MG63 (cell line): Measurements from ENCODE around the gene CCL21. TPM values are rescaled to one million over a fixed set of nuclear protein-coding genes. Genes with fewer than 3 reads are reported as not detected.

Experiments used
- DNase-seq: peaks from one replicate; pipeline ENCODE4 v3.0.0-alpha.2; 2020
- H3K27me3 ChIP-seq: fragments of 250-450 bp; sonication (Bioruptor Pico); 2 replicates; pipeline ENCODE4 v1.5.1; 2020; ENCODE audit warnings: mild to moderate bottlenecking, moderate library complexity
- H3K36me3 ChIP-seq: fragments of 250-450 bp; sonication (Bioruptor Pico); 2 replicates; pipeline ENCODE4 v1.5.1; 2020; ENCODE audit warnings: mild to moderate bottlenecking, moderate library complexity
- H3K4me3 ChIP-seq: fragments of 250-450 bp; sonication (Bioruptor Pico); 2 replicates; pipeline ENCODE4 v1.5.1; 2020; ENCODE audit warnings: mild to moderate bottlenecking, moderate library complexity
- H3K9me3 ChIP-seq: fragments of 250-450 bp; sonication (Bioruptor Pico); 2 replicates; pipeline ENCODE4 v1.5.1; 2020; ENCODE audit warnings: mild to moderate bottlenecking, moderate library complexity
- total RNA-seq: library from RNA; depleted of rRNA; stranded (reverse); fragments of >200 nt; shearing (Covaris generic); gene quantifications from 2 replicates; pipeline ENCODE4 v1.2.3, GENCODE V29; 2014; ENCODE audit warnings: low replicate concordance

The CCL21 gene
- total RNA-seq, 1 experiment from 2014 or later, result not detected

GRCh38 chr9:34715639-34716215 lies 5.8 kb upstream of the CCL21 start:
- Histone ChIP-seq H3K36me3 (no peaks in the 10 kb centered on the region), H3K9me3 (no peaks in the 10 kb centered on the region), H3K4me3 (no peak overlapping the region), H3K27me3 (no peaks in the 10 kb centered on the region)
- DNase-seq, result no peak

DNA sequence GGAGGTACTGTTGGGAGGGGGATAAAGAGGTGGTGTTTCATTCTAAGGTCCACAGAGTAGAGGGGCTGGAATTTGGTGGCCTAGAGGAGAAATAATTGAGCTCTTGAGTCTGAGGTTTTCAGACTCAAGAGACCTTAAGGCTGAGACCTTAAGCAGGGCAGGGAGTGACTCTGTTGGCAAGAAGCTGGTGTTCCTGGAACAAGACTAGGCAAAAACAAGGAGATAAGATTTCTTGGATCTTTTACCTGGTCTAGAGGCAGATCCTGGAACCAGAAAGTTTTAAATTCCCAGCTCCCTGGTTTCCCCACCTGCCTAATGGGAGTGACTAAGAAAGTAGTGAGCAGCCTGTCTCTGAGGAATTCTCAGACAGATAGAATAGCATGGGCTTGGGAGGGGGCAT lies 4.1 kb upstream of the CCL21 start:
- H3K36me3 ChIP-seq, result no peaks in the 10 kb centered on the region
- no peaks in the 10 kb centered on the region for H3K9me3 ChIP-seq
- DNase-seq, result no peak
- no peak overlapping the region for H3K4me3 ChIP-seq
- H3K27me3 ChIP-seq, result no peaks in the 10 kb centered on the region

DNA sequence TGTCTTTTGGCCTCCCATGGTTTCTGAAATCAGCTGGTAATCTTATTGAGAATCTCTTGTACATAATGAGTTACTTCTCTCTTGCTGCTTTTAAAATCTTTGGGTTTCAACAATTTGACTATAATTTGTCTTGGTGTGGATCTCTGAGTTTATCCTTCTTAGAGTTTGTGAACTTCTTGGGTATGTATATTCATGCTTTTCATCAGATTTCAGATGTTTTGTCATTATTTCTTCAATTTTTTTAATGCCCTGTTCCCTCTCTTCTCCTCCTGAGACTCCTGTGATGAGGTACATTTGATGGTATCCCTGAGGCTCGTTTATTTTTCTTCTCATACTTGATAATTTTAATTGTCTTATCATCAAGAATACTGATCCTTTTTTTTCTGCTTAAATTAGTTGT lies 2.2 kb upstream of the CCL21 start:
- H3K9me3 ChIP-seq, result no peaks in the 10 kb centered on the region
- no peak overlapping the region for H3K4me3 ChIP-seq
- H3K27me3 ChIP-seq, result no peaks in the 10 kb centered on the region
- H3K36me3 ChIP-seq, result no peaks in the 10 kb centered on the region
- no peak for DNase-seq

DNA sequence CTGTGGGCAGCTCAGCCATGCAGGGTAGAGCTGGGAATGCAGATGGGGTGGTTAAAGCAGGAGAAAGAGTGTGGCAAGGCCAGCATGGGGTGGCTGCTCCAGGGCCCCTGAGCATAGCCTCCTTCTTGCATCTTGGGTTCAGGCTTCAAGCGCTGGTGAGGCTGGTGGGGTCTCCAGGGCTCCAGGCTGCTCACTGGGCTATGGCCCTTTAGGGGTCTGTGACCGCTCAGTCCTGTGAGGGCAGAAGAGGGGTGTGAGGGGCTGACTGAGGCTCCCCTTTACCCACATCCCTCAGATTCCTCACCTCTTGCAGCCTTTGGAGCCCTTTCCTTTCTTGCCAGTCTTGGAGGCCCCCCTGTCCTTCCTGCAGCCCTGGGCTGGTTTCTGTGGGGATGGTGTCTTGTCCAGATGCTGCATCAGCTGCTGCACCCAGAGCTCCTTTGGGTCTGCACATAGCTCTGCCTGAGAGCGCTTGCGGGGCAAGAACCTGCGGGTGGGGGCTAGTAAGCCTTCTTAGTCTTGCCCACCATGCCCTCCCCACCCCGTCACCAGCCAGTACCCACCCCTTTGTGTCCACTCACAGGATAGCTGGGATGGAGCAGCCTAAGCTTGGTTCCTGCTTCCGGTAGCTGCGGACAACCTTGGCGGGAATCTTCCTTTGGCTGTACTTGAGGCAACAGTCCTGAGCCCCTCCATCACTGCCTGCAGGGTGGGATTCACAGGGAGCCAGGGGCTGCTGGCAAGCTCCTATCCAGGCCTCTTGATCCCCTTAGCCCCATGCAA lies 549 bp downstream of the CCL21 start:
- DNase-seq, result no peak
- Histone ChIP-seq H3K9me3 (no peaks in the 10 kb centered on the region), H3K4me3 (no peak overlapping the region), H3K36me3 (no peaks in the 10 kb centered on the region), H3K27me3 (no peaks in the 10 kb centered on the region)

GRCh38 chr9:34707130-34707529 lies 2.8 kb downstream of the CCL21 start:
- DNase-seq, result no peak
- Histone ChIP-seq H3K9me3 (no peaks in the 10 kb centered on the region), H3K36me3 (no peaks in the 10 kb centered on the region), H3K27me3 (no peaks in the 10 kb centered on the region), H3K4me3 (no peak overlapping the region)

DNA sequence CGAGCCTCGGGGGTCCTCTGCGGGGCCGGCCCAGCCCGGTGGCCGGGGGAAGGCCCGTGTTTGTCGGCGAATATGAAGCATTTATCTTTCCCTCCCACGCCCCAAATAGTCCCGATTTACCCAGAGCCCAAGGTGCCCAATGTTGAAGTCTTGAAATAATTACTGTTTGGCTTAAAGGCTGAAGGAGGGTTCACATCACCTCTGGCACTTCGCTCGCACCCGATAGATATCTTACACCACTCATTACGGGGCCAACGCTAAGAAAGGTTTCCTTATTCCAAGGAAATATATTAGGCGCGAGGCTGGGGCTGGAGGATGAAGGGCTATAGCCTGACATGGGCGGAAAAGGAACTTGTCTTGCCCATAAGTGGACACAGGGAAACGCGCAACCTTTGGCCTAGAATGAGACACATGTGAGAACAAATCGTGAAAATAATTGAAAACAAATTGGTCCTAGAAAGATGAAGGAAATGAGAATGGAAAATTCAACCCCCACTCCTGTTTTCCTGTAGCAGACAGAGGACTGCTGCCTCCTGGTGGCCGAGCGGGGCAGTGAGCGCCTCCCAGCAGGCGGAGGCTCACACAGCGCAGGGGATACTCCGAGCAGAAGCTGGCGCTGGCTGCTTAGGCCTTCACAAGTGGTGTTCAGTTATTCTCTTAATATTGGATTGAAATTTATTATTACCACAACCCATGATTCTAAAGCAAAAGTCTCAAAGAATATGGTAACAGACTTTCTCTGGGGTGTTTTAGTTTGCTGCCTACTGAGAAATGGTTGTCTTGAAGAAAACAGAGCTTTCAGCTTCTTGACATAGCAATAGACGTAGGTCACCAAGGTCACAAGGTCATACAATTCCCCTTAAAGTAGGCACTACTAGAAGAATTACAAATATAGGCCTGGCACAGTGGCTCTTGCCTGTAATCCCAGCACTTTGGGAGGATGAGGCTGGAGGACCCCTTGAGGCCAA lies 7.9 kb downstream of the CCL21 start:
- Histone ChIP-seq H3K27me3 (no peaks in the 10 kb centered on the region), H3K36me3 (no peaks in the 10 kb centered on the region), H3K4me3 (peak overlapping the region; percentile 51), H3K9me3 (no peaks in the 10 kb centered on the region)
- peak; percentile 65 for DNase-seq

- Histone ChIP-seq H3K27me3 (no peaks in the 10 kb centered on the region), H3K4me3 (peak overlapping the region; percentile 51), H3K9me3 (no peaks in the 10 kb centered on the region), H3K36me3 (no peaks in the 10 kb centered on the region)
- peak; percentile 54 for DNase-seq
These were observed 8.7 kb downstream of the CCL21 start for GRCh38 chr9:34701023-34701768.

GRCh38 chr9:34694811-34695210 lies 15.1 kb downstream of the CCL21 start:
- DNase-seq, result no peak
- Histone ChIP-seq H3K4me3 (no peak overlapping the region), H3K36me3 (no peaks in the 10 kb centered on the region), H3K27me3 (no peaks in the 10 kb centered on the region), H3K9me3 (no peaks in the 10 kb centered on the region)

DNA sequence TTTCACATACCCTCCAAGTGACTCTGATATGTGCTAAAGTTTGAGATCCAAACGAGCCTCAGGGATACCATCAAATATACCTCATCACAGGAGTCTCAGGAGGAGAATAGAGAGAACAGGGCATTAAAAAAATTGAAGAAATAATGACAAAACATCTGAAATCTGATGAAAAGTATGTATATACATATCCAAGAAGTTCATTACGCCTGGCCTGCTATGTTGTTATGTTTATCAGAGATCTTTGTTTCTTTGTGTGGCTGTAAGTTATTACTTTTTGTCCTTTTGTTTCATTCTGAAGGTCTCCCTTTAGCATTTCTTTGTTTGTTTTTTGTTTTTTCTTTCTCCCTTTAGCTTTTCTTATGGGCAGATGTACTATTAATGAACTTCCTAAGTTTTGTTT lies 16.4 kb downstream of the CCL21 start:
- Histone ChIP-seq H3K9me3 (no peaks in the 10 kb centered on the region), H3K4me3 (no peak overlapping the region), H3K36me3 (no peaks in the 10 kb centered on the region), H3K27me3 (no peaks in the 10 kb centered on the region)
- DNase-seq, result no peak

DNA sequence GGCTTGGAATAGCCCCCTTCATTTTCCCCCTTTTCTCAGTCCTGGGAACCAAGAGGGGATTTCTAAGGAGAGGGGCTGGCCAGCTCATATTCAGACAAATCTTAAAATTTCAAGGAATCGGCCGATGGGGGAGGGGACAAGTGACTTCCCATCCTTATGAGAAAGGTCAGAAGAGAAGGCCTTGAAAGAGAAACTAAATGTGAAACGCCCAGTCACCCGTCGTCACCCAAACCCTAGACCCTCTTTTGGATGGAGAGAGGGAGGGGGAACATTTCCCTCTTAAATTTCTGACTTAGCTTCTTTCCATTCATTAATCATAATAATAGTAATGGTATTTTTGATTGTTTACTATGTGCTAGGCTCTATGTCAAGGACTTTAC lies 18.0 kb downstream of the CCL21 start:
- no peak for DNase-seq
- Histone ChIP-seq H3K9me3 (no peaks in the 10 kb centered on the region), H3K27me3 (no peaks in the 10 kb centered on the region), H3K36me3 (no peaks in the 10 kb centered on the region), H3K4me3 (no peak overlapping the region)

DNA sequence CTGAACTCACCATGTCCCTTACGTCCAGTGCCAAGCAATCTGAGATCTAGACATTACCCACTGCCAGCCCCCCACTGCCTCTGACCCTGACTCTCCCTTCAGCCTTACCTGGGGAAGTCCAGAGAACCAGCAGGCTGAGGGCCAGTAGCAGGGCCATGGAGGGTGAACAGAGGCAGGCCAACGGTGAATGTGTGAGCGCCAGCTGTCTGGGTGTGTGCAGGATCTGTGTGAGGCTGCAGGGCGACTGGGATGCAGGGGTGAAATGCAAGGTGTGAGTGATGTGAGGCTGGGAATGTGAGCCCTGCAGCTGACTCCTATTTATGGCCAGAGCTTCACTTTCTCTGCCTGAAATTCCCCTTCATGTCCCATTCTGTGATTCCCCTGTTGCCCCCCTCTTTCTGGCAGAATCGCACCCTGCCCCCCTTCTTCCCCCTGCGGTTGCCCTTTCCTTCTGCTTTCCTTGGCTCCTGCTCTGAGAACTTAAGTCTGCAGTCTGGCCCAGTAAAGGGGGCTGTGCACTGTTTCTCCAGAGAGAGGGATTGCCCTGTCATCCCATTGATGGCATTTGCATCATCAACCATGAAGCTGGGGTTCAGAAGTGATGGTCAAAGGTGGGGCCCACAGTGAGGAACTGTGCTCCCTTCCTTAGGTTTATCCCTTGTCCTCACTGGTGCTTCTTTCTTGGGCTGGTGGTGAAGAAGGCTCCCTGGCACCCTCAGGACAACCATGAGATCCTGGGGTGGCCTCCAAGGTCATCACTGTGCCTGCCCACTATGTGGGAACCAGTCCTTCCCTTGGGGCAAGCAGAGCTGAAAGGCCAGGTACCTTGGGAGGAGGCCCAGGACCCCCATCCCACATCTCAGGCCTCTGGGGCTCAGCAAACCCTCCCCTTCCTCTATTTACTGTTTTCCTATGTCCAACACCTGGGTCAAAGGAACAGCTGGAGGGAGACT lies 18.7 kb downstream of the CCL21 start, which contains the start of gene CCL19:
CCL19 (minus strand) TSS at position 294 of the 953 bp plus-strand sequence; CDS start at position 157, 137 bp downstream.
- no peak for DNase-seq
- H3K27me3 ChIP-seq, result no peaks in the 10 kb centered on the region
- no peaks in the 10 kb centered on the region for H3K36me3 ChIP-seq
- H3K4me3 ChIP-seq, result no peak within 1 kb of the TSS
- H3K9me3 ChIP-seq, result no peaks in the 10 kb centered on the region

DNA sequence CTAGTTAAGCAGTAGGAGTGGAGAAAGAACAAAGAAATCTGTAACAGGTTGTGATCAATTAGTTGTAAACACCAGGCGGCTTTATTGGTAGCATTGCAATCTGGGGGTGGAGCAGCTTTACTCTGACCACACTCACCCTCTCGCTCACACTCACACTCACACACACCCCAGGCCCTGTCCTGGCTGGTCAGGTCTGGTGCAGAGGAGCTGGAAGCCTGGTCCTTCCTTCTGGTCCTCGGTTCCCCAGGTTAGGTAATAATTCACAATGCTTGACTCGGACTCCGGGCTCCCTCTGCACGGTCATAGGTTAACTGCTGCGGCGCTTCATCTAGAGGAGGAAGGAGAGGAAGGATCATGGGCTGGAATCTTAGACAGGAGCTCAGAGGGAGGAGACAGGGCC lies 20.4 kb downstream of the CCL21 start:
- H3K9me3 ChIP-seq, result no peaks in the 10 kb centered on the region
- no peaks in the 10 kb centered on the region for H3K27me3 ChIP-seq
- no peak for DNase-seq
- H3K36me3 ChIP-seq, result no peaks in the 10 kb centered on the region
- no peak overlapping the region for H3K4me3 ChIP-seq

- no peaks in the 10 kb centered on the region for H3K27me3 ChIP-seq
- H3K4me3 ChIP-seq, result no peak overlapping the region
- no peaks in the 10 kb centered on the region for H3K36me3 ChIP-seq
- no peaks in the 10 kb centered on the region for H3K9me3 ChIP-seq
- no peak for DNase-seq
These were observed 20.8 kb downstream of the CCL21 start for GRCh38 chr9:34689116-34689470.

DNA sequence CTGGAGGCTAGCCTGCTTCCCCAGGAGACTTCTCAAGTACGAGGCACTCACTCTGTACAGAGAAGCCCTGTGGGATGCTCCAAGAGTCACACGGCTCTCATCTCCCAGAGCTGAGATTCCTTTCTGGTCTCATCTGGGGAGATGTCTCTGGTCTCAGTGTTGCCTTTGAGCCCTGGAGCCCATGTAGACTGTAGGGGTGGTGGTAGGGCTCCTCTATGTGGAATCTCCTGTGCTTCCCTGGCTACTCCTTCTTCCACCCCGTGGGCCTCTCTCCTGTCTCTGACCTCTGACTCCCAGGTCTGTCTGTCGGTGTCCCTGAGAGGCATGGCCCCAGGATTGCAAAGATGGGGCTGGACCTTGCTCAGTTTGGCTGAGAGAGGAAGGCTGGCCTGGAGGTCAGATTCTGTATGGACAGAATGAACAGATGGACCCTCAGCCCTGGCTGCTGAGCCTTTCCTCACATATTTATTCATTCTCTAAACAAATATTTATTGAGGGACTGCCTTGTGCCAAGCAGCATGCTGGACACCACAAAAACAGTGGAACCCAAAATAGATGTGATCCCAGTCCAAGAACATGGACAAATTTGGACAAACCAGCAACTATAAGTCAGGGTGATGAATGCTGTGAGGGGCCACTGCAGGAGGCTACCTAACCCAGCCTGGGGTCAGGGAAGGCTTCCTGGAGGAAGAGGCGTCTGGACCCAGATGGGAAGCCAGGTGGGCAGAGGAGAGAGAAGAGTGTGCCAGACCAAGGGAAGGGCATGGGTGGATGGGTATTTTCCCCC lies 21.4 kb downstream of the CCL21 start:
- Histone ChIP-seq H3K9me3 (no peaks in the 10 kb centered on the region), H3K4me3 (no peak overlapping the region), H3K27me3 (no peaks in the 10 kb centered on the region), H3K36me3 (no peaks in the 10 kb centered on the region)
- DNase-seq, result no peak
